ENCODE measurements around the gene ARHGAP26.
A peak's percentile ranks its signal among the peaks of the same experiment; 100 is the strongest.

The ARHGAP26 gene

DNA sequence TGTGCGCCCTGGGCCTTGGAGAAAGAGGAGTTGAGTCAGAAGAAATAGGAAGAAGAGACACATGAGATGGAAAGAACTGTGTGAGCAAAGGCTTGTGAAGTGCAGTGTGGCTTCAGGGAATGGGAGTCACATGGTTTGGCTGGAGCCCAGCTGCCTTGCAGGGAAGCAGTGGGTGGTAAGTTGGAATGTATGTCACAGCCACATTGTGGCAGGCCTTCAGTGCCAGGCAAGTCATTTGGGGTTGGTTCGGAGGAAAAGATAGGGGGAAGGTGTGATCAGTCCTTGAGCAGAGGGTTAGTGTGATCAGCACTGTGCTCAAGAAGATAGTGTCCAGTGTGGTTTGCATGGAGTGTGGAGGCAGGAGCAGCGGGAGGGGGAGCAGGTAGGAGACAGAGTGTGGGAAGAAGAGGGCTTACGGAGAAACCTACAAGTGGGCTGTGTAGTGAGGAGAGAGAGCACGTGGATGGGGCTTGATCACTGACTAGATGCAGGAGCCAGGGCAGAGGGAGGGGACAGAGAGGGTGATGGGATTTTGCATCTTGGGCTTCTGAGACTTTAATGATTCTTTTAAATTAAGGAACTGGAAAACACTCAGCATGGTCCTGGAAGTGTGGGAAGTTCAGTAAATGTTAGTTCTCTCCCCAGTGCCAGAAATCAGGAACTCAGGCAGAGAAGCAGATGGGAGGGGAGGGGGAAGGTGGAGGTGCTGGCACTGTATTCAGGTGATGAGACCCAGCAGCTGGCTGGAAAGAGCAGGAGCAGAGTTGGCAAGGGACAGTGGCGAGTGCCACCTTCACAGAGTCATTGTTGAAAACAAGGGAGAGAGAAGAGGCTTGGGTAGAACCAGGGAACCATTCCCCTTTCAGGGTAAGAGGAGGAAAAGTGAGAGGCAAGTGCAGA lies 46.6 kb downstream of the ARHGAP26 start:
- Histone ChIP-seq H3K9me3 (ENCODE audit: control insufficient read depth in 1 of 2, low read length in 2 of 2) (no peaks in the 10 kb centered on the region), H3K4me1 (ENCODE audit: control insufficient read depth in 1 of 2, insufficient read depth in 2 of 2, low read length in 2 of 2) (peaks cover 28 to 33% of the 10 kb centered on the region in 2 donors), H3K36me3 (ENCODE audit: control insufficient read depth in 1 of 2, insufficient read depth in 2 of 2, low read length in 2 of 2) (no peaks in the 10 kb centered on the region), H3K27me3 (ENCODE audit: low read depth, low read length) (no peaks in the 10 kb centered on the region), H3K4me3 (ENCODE audit: low read depth in 1 of 2, low read length in 2 of 2) (no peak overlapping the region), H3K27ac (ENCODE audit: low read length) (peak overlapping the region; percentile 50)

DNA sequence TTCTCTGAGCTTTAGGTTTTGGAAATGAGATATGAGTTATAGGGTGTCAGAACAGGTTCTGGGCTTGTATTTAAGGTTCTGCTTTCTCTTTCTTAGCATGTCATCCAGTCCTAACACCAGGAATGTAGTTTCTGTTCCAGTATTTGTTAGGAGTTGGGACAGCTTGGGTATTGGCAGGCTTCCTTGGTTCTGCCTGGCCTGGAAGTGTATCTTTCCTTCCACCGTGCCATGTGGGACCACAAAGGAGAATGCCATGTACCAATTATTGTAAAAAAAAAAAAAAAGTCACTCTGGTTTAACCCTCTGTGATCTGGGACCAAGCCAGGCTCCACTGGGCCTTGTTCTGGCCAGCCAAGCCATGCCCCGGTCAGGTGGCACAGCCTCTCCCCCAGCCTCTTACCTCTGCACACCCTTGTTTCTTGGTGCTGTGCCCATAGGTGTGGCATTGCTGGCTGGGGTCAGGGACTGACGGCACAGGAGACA lies 47.8 kb downstream of the ARHGAP26 start:
- Histone ChIP-seq H3K9me3 (ENCODE audit: control insufficient read depth in 1 of 2, low read length in 2 of 2) (no peaks in the 10 kb centered on the region), H3K27ac (ENCODE audit: low read length) (peak overlapping the region; percentile 73), H3K4me3 (ENCODE audit: low read depth in 1 of 2, low read length in 2 of 2) (no peak overlapping the region), H3K4me1 (ENCODE audit: control insufficient read depth in 1 of 2, insufficient read depth in 2 of 2, low read length in 2 of 2) (peaks cover 30 to 33% of the 10 kb centered on the region in 2 donors), H3K36me3 (ENCODE audit: control insufficient read depth in 1 of 2, insufficient read depth in 2 of 2, low read length in 2 of 2) (no peaks in the 10 kb centered on the region), H3K27me3 (ENCODE audit: low read depth, low read length) (no peaks in the 10 kb centered on the region)

DNA sequence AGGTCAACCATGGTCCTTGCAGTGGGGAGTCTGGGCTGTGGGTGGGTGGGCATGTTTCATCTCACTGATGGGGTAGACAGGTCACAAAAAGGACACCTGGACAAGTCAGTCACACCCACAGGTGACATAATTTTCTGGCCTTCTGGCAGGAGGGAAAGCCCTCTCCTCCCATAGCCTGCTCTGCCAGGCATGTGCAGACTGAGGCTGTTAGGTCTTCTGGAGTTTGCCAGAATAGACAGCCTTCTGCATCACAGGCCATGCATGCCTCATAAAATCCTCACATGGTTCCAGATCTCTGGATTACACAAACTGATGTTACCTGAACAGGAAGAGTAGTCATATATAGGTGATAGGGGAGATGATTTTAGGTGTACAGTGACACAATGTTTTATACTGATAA lies 49.1 kb downstream of the ARHGAP26 start:
- Histone ChIP-seq H3K27ac (ENCODE audit: low read length) (no peak overlapping the region), H3K4me1 (ENCODE audit: control insufficient read depth in 1 of 2, insufficient read depth in 2 of 2, low read length in 2 of 2) (peaks cover 31 to 34% of the 10 kb centered on the region in 2 donors), H3K9me3 (ENCODE audit: control insufficient read depth in 1 of 2, low read length in 2 of 2) (no peaks in the 10 kb centered on the region), H3K4me3 (ENCODE audit: low read depth in 1 of 2, low read length in 2 of 2) (no peak overlapping the region), H3K27me3 (ENCODE audit: low read depth, low read length) (no peaks in the 10 kb centered on the region), H3K36me3 (ENCODE audit: control insufficient read depth in 1 of 2, insufficient read depth in 2 of 2, low read length in 2 of 2) (no peaks in the 10 kb centered on the region)

DNA sequence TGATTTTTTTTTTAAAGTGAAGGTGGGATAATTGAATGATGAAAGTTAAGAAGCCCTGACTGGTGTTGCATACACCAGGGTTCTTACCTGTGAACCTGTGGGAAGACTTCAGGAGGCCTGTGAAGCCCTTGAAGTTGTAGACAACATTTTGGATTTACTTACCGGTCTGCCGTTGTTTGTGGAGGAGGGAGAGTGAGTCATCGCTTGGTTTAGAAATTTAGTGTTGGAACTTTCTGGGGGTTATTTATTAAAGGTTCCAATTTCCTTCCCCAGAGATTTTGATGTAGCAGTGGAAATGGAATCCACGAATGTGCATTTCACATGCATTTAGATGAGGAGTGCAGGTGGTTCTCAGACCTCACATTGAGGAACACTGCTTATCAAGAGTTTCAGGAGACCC lies 49.6 kb downstream of the ARHGAP26 start:
- Histone ChIP-seq H3K27me3 (ENCODE audit: low read depth, low read length) (no peaks in the 10 kb centered on the region), H3K4me1 (ENCODE audit: control insufficient read depth in 1 of 2, insufficient read depth in 2 of 2, low read length in 2 of 2) (peaks cover 36% of the 10 kb centered on the region in 2 donors), H3K27ac (ENCODE audit: low read length) (peak overlapping the region; percentile 30), H3K36me3 (ENCODE audit: control insufficient read depth in 1 of 2, insufficient read depth in 2 of 2, low read length in 2 of 2) (no peaks in the 10 kb centered on the region), H3K4me3 (ENCODE audit: low read depth in 1 of 2, low read length in 2 of 2) (no peak overlapping the region), H3K9me3 (ENCODE audit: control insufficient read depth in 1 of 2, low read length in 2 of 2) (no peaks in the 10 kb centered on the region)

DNA sequence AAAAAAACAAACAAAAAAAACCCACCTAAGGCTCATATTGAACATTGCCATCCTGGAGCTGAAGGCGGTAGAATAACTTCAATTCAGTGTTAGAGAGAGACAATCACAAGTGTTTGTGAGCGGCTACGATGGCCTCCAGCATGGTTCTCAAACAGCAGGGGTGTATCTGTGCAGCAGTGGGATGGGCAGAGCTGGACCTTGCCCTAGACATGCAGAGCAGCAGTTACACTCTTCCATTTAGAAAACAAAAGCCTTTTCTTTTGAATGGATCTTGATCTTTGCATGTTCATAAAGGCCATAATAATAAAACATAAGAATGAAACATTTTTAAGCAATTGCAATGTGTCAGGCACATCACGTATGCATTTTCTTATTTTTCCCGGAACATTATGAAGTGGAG lies 50.3 kb downstream of the ARHGAP26 start:
- no peaks in the 10 kb centered on the region for H3K27me3 ChIP-seq (ENCODE audit: low read depth, low read length)
- H3K4me3 ChIP-seq (ENCODE audit: low read depth in 1 of 2, low read length in 2 of 2), result no peak overlapping the region
- H3K4me1 ChIP-seq (ENCODE audit: control insufficient read depth in 1 of 2, insufficient read depth in 2 of 2, low read length in 2 of 2), result peaks cover 38 to 42% of the 10 kb centered on the region in 2 donors
- no peaks in the 10 kb centered on the region for H3K36me3 ChIP-seq (ENCODE audit: control insufficient read depth in 1 of 2, insufficient read depth in 2 of 2, low read length in 2 of 2)
- H3K27ac ChIP-seq (ENCODE audit: low read length), result peak overlapping the region; percentile 30
- no peaks in the 10 kb centered on the region for H3K9me3 ChIP-seq (ENCODE audit: control insufficient read depth in 1 of 2, low read length in 2 of 2)

DNA sequence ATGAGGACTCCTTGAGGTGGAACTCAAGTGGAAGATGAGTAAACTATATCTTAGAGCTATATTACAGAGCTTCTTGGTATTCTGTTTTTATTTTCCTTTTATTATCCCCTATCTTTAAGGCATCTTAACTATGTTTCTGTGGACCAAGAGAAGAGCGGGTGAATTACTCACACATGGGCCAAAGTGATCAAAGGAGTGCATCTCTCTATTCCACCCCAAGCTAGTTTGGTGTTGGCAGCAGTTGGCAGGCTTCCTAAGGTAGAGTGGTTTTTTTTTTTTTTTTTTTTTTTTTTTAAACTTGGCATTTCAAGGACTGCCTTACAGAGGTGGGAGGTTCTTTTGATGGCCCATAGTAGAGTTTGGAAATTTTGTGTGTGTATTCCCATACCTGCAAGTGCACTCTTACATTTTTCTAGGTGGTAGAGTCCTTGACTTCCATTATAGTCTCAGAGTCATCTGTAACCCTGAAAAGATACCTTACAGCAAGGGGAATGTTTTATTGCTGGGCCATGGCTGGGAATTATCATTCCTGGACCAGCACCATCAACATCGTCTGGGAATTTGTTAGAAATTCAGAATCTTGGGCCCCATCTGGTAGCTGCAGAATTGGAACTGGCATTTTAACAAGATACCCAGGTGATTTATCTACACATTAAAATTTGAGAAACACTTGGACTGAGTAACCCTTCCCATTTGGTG lies 51.0 kb downstream of the ARHGAP26 start:
- Histone ChIP-seq H3K9me3 (ENCODE audit: control insufficient read depth in 1 of 2, low read length in 2 of 2) (no peaks in the 10 kb centered on the region), H3K4me1 (ENCODE audit: control insufficient read depth in 1 of 2, insufficient read depth in 2 of 2, low read length in 2 of 2) (peaks cover 39 to 44% of the 10 kb centered on the region in 2 donors), H3K27ac (ENCODE audit: low read length) (peak overlapping the region; percentile 7), H3K4me3 (ENCODE audit: low read depth in 1 of 2, low read length in 2 of 2) (no peak overlapping the region), H3K36me3 (ENCODE audit: control insufficient read depth in 1 of 2, insufficient read depth in 2 of 2, low read length in 2 of 2) (no peaks in the 10 kb centered on the region), H3K27me3 (ENCODE audit: low read depth, low read length) (no peaks in the 10 kb centered on the region)

DNA sequence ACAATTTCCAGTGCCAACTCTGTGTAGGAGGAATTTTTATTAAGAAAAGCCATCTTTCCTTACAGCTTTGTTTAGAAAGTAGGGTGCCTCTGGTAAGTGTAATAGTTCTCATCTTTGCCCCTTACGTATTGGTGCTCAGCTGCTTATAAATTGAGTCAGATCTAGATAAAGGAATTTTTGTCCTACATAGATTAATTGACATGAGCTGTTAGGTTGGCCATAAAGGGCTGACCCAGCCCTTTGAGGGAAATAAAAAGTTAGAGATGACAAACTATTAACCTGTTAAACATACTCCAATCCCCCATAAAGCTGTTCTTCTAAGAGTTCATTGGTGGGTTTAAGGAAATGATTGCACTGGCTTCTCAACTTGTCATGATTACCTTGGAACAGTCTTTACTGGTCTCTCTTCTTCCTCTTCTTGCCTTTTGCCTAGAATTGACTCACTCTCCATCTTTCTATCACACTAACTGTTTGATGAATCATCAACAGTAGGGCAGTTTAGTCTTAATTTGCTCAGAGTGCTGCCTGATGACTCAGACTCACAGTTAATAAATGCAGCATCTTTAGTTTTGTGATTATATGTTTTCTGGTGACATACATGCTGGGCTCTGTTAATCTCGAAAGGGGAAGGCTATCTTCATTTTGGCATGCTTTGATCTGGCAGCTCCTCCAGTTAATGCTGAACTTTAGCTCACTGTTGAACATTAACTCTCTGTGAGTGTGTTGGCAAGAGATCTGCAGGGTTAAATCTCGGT lies 51.7 kb downstream of the ARHGAP26 start:
- no peaks in the 10 kb centered on the region for H3K9me3 ChIP-seq (ENCODE audit: control insufficient read depth in 1 of 2, low read length in 2 of 2)
- H3K4me3 ChIP-seq (ENCODE audit: low read depth in 1 of 2, low read length in 2 of 2), result no peak overlapping the region
- peak overlapping the region; percentile 7 for H3K27ac ChIP-seq (ENCODE audit: low read length)
- H3K36me3 ChIP-seq (ENCODE audit: control insufficient read depth in 1 of 2, insufficient read depth in 2 of 2, low read length in 2 of 2), result no peaks in the 10 kb centered on the region
- no peaks in the 10 kb centered on the region for H3K27me3 ChIP-seq (ENCODE audit: low read depth, low read length)
- H3K4me1 ChIP-seq (ENCODE audit: control insufficient read depth in 1 of 2, insufficient read depth in 2 of 2, low read length in 2 of 2), result peaks cover 40 to 42% of the 10 kb centered on the region in 2 donors

DNA sequence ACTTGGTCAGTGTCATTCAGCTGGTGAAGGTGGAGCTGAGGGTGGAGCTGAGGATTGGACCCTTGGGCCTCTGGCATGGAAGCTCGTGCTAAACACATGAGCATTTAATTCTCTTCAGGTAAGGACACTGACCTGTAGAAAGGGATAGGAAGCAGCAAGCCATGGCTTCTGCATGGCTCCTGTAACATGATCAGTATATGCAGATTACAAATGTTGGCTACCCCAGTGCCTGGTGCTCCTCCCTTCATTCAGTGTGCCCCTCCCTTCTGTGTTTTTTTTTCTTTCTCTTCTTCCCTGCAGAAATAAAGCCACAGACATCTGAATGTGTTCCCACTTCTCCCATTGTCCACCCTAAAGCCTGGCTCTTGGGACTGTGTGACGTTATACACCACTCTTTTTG lies 52.9 kb downstream of the ARHGAP26 start:
- Histone ChIP-seq H3K27ac (ENCODE audit: low read length) (no peak overlapping the region), H3K27me3 (ENCODE audit: low read depth, low read length) (no peaks in the 10 kb centered on the region), H3K4me1 (ENCODE audit: control insufficient read depth in 1 of 2, insufficient read depth in 2 of 2, low read length in 2 of 2) (peaks cover 33 to 36% of the 10 kb centered on the region in 2 donors), H3K4me3 (ENCODE audit: low read depth in 1 of 2, low read length in 2 of 2) (no peak overlapping the region), H3K9me3 (ENCODE audit: control insufficient read depth in 1 of 2, low read length in 2 of 2) (no peaks in the 10 kb centered on the region), H3K36me3 (ENCODE audit: control insufficient read depth in 1 of 2, insufficient read depth in 2 of 2, low read length in 2 of 2) (no peaks in the 10 kb centered on the region)

DNA sequence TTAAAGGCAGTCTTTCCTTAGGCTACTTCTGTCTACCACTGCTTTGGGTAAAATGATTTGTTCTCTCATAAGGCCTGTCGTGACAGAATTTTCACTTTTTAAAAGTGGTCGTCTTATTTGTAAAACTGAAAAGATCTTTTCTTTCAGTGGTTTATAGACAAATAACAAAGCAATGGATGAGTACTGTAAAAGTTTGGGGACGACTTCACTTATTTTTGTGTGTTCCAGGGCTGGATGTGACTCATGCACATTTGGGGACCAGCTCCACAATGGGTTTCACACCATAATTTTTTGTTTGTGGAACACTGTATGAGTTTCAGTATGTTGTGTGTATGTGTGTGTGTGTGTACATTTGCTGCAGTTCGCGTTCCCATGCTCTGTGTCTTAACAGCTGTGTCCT lies 53.6 kb downstream of the ARHGAP26 start:
- H3K9me3 ChIP-seq (ENCODE audit: control insufficient read depth in 1 of 2, low read length in 2 of 2), result no peaks in the 10 kb centered on the region
- no peak overlapping the region for H3K27ac ChIP-seq (ENCODE audit: low read length)
- no peaks in the 10 kb centered on the region for H3K36me3 ChIP-seq (ENCODE audit: control insufficient read depth in 1 of 2, insufficient read depth in 2 of 2, low read length in 2 of 2)
- H3K4me3 ChIP-seq (ENCODE audit: low read depth in 1 of 2, low read length in 2 of 2), result no peak overlapping the region
- H3K27me3 ChIP-seq (ENCODE audit: low read depth, low read length), result no peaks in the 10 kb centered on the region
- peaks cover 27 to 36% of the 10 kb centered on the region in 2 donors for H3K4me1 ChIP-seq (ENCODE audit: control insufficient read depth in 1 of 2, insufficient read depth in 2 of 2, low read length in 2 of 2)

DNA sequence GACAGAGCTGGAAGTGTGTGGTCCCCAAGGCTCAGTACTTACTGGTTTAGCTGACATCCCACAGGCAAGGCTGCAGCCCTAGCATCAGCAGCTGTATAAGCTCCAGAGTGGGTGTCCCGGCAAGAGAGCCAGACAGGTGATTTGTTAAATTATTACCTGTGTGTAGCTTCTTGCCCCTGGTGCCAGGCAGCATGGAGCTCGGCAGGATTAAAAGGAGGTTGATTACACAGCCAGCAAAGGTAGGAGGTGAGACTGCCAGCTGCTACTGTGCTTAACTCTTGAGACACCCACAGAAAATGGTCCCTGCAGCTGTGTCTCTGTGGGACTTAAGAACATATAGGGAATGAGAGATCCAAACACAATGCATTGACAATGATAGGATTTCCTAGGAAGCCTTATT lies 54.2 kb downstream of the ARHGAP26 start:
- Histone ChIP-seq H3K27me3 (ENCODE audit: low read depth, low read length) (no peaks in the 10 kb centered on the region), H3K4me3 (ENCODE audit: low read depth in 1 of 2, low read length in 2 of 2) (no peak overlapping the region), H3K36me3 (ENCODE audit: control insufficient read depth in 1 of 2, insufficient read depth in 2 of 2, low read length in 2 of 2) (no peaks in the 10 kb centered on the region), H3K9me3 (ENCODE audit: control insufficient read depth in 1 of 2, low read length in 2 of 2) (no peaks in the 10 kb centered on the region), H3K4me1 (ENCODE audit: control insufficient read depth in 1 of 2, insufficient read depth in 2 of 2, low read length in 2 of 2) (peaks cover 22 to 35% of the 10 kb centered on the region in 2 donors), H3K27ac (ENCODE audit: low read length) (no peak overlapping the region)
